Stimulated activated CD8-positive, alpha-beta memory T cell treated with anti-CD3 and anti-CD28 coated beads, Interleukin-7, amount 100 ng/mL, for 1 hour (primary cell): ENCODE data around the gene STK38.

Source experiments
- DNase-seq, 2 donors: peaks; one replicate each; pipeline ENCODE4 v3.0.0-alpha.2; 2020; ENCODE audit warnings: low read depth in 2 of 2

Gene STK38

GRCh38 chr6:36563928-36564284 lies 16.6 kb upstream of the STK38 start:
- no peak for DNase-seq

GRCh38 chr6:36563237-36563927 lies 16.1 kb upstream of the STK38 start:
- no peak for DNase-seq

- DNase-seq = no peak
Observed at GRCh38 chr6:36560822-36561221, 13.5 kb upstream of the STK38 start.

GRCh38 chr6:36559011-36559793 lies 11.9 kb upstream of the STK38 start:
- DNase-seq = no peak

- DNase-seq = no peak
Observed at GRCh38 chr6:36556281-36556680, 9.0 kb upstream of the STK38 start.

- DNase-seq = no peak
Observed at GRCh38 chr6:36555750-36556252, 8.5 kb upstream of the STK38 start.

- no peak for DNase-seq
Observed at GRCh38 chr6:36550473-36551000, 3.3 kb upstream of the STK38 start.

- no peak for DNase-seq
Observed at GRCh38 chr6:36548401-36548743, 1.1 kb upstream of the STK38 start.

GRCh38 chr6:36547646-36548400 lies 544 bp upstream of the STK38 start:
- DNase-seq = no peak

GRCh38 chr6:36546308-36546919 lies 865 bp downstream of the STK38 start:
- no peak for DNase-seq

GRCh38 chr6:36545767-36546307 lies 1.4 kb downstream of the STK38 start:
- DNase-seq = no peak

GRCh38 chr6:36544228-36544627 lies 3.1 kb downstream of the STK38 start:
- no peak for DNase-seq

- DNase-seq = no peak
Observed at GRCh38 chr6:36542041-36542440, 5.2 kb downstream of the STK38 start.

- no peak for DNase-seq
Observed at GRCh38 chr6:36539814-36540568, 7.3 kb downstream of the STK38 start.

- DNase-seq = no peak
Observed at GRCh38 chr6:36536873-36537547, 10.3 kb downstream of the STK38 start.

- DNase-seq = no peak
Observed at GRCh38 chr6:36533321-36533720, 14.0 kb downstream of the STK38 start.

- no peak for DNase-seq
Observed at GRCh38 chr6:36526066-36526465, 21.2 kb downstream of the STK38 start.

GRCh38 chr6:36525346-36525745 lies 21.9 kb downstream of the STK38 start:
- DNase-seq = no peak

GRCh38 chr6:36524871-36525270 lies 22.4 kb downstream of the STK38 start:
- no peak for DNase-seq

GRCh38 chr6:36523936-36524499 lies 23.3 kb downstream of the STK38 start:
- no peak for DNase-seq
